IMR-90 (cell line): ENCODE measurements around the gene GPC5. TPM values are rescaled to one million over a fixed set of nuclear protein-coding genes. Genes with fewer than 3 reads are reported as not detected.
A peak's percentile ranks its signal among the peaks of the same experiment; 100 is the strongest.

Source experiments
- ATAC-seq: fragments of 200-7000 bp; cut with Tn5 transposase; 2 replicates; pipeline ENCODE4 v1.9.1; 2020; ENCODE audit warnings: low read depth, mild to moderate bottlenecking, moderate library complexity
- BruUV-seq: library from RNA; stranded (reverse); fragments of 400-500 nt; replicated peaks from 2 replicates; lab custom pipeline; 2021; lab: Mats Ljungman, UMichigan
- CTCF ChIA-PET: fragments of 300-600 bp; formaldehyde crosslinking; extraction: SDS; loops from one replicate; lab custom pipeline; 2021; ENCODE audit warnings: antibody characterized with exemption; lab: Yijun Ruan, JAX
- POLR2A ChIA-PET: fragments of 300-600 bp; sonication (Branson Sonifier 250); formaldehyde crosslinking; loops from one replicate; lab custom pipeline; 2022; ENCODE audit warnings: antibody characterized with exemption; ENCODE audit not compliant: unreplicated experiment; lab: Charles Lee
- DNase-seq: peaks from one replicate; pipeline ENCODE4 v3.0.0; 2013
- H2AFZ ChIP-seq: replicated peaks from 2 replicates; pipeline ENCODE3; 2013; ENCODE audit warnings: low read length, mild to moderate bottlenecking; ENCODE audit not compliant: poor library complexity
- H2AK5ac ChIP-seq: 2 replicates; pipeline ENCODE4 v1.6.1; 2013; ENCODE audit warnings: low read depth, low read length, inconsistent platforms
- H2AK9ac ChIP-seq: replicated peaks from 2 replicates; pipeline ENCODE3; 2013; ENCODE audit warnings: mild to moderate bottlenecking, low read depth, low read length, moderate library complexity; ENCODE audit not compliant: poor library complexity
- H2BK120ac ChIP-seq: 2 replicates; pipeline ENCODE4 v1.6.1; 2013; ENCODE audit warnings: low read depth, low read length, inconsistent platforms
- H2BK15ac ChIP-seq: 3 replicates; pipeline ENCODE4 v1.6.1; 2013; ENCODE audit warnings: low read depth, low read length, inconsistent platforms
- H2BK20ac ChIP-seq: 2 replicates; pipeline ENCODE4 v1.6.1; 2013; ENCODE audit warnings: low read depth, mild to moderate bottlenecking, inconsistent platforms, low read length, moderate library complexity
- H2BK5ac ChIP-seq: 2 replicates; pipeline ENCODE4 v1.6.1; 2013; ENCODE audit warnings: mild to moderate bottlenecking, low read depth, low read length, inconsistent platforms; ENCODE audit not compliant: poor library complexity, severe bottlenecking
- H3K14ac ChIP-seq: replicated peaks from 2 replicates; pipeline ENCODE4 v1.6.1; 2013; ENCODE audit warnings: low read depth, low read length, inconsistent platforms
- H3K18ac ChIP-seq: 2 replicates; pipeline ENCODE4 v1.6.1; 2013; ENCODE audit warnings: low read depth, low read length, control low read depth
- H3K23ac ChIP-seq: 2 replicates; pipeline ENCODE4 v1.6.1; 2013; ENCODE audit warnings: low read depth, low read length, inconsistent platforms
- H3K27ac ChIP-seq: 2 replicates; pipeline ENCODE4 v1.5.1; 2013; ENCODE audit warnings: mild to moderate bottlenecking, control low read depth, low read length; ENCODE audit not compliant: insufficient read depth
- H3K27me3 ChIP-seq: 2 replicates; pipeline ENCODE4 v1.6.1; 2013; ENCODE audit warnings: low read length; ENCODE audit not compliant: control insufficient read depth, insufficient read depth
- H3K36me3 ChIP-seq: 2 replicates; pipeline ENCODE4 v1.6.1; 2013; ENCODE audit warnings: low read length, mixed read lengths; ENCODE audit not compliant: control insufficient read depth, insufficient read depth
- H3K4ac ChIP-seq: 2 replicates; pipeline ENCODE4 v1.6.1; 2013; ENCODE audit warnings: low read depth, low read length, inconsistent platforms
- H3K4me1 ChIP-seq: 2 replicates; pipeline ENCODE4 v1.6.1; 2013; ENCODE audit warnings: low read length, mixed read lengths; ENCODE audit not compliant: control insufficient read depth, insufficient read depth
- H3K4me2 ChIP-seq: 2 replicates; pipeline ENCODE4 v1.6.1; 2013; ENCODE audit warnings: low read depth, mild to moderate bottlenecking, control low read depth, low read length, moderate library complexity
- H3K4me3 ChIP-seq: 2 replicates; pipeline ENCODE4 v1.5.1; 2013; ENCODE audit warnings: low read depth, mild to moderate bottlenecking, control low read depth, low read length, moderate library complexity; ENCODE audit not compliant: insufficient read depth
- H3K56ac ChIP-seq: 2 replicates; pipeline ENCODE4 v1.6.1; 2013; ENCODE audit warnings: low read length, inconsistent platforms; ENCODE audit not compliant: insufficient read depth; ENCODE audit errors: extremely low read depth
- H3K79me1 ChIP-seq, 2 experiments: 2 replicates each; pipeline ENCODE4 v1.6.1; 2013; ENCODE audit warnings: low read length in 2 of 2, inconsistent platforms in 1 of 2, low read depth in 1 of 2
- H3K9ac ChIP-seq: 2 replicates; pipeline ENCODE4 v1.6.1; 2013; ENCODE audit warnings: low read depth, low read length, control low read depth
- H3K9me1 ChIP-seq: 2 replicates; pipeline ENCODE4 v1.6.1; 2013; ENCODE audit warnings: low read length, inconsistent platforms; ENCODE audit not compliant: insufficient read depth
- H3K9me3 ChIP-seq: 2 replicates; pipeline ENCODE4 v1.6.1; 2013; ENCODE audit warnings: low read length; ENCODE audit not compliant: control insufficient read depth, insufficient read depth
- H4K20me1 ChIP-seq: 2 replicates; pipeline ENCODE4 v1.6.1; 2013; ENCODE audit warnings: low read length, inconsistent platforms; ENCODE audit not compliant: insufficient read depth
- H4K5ac ChIP-seq: 2 replicates; pipeline ENCODE4 v1.6.1; 2013; ENCODE audit warnings: mild to moderate bottlenecking, low read depth, low read length, control low read depth
- H4K8ac ChIP-seq, 2 experiments: 2 replicates each; pipeline ENCODE4 v1.6.1; 2013; ENCODE audit warnings: low read depth in 2 of 2, low read length in 2 of 2, control low read depth in 1 of 2, inconsistent platforms in 1 of 2
- H4K91ac ChIP-seq: 2 replicates; pipeline ENCODE4 v1.6.1; 2013; ENCODE audit warnings: low read depth, low read length, inconsistent platforms; ENCODE audit not compliant: insufficient read depth
- MAFK ChIP-seq: IDR thresholded peaks from 2 replicates; pipeline ENCODE4 v1.6.1; 2012; ENCODE audit warnings: low read depth, low read length, improper control_type of control experiment
- RAD21 ChIP-seq: IDR thresholded peaks from 2 replicates; pipeline ENCODE4 v1.6.1; 2012; ENCODE audit warnings: low read length, improper control_type of control experiment
- SMC3 ChIP-seq: fragments of 150-350 bp; IDR thresholded peaks from 2 replicates; pipeline ENCODE4 v1.6.1; 2016; ENCODE audit warnings: low read depth, mild to moderate bottlenecking, antibody characterized with exemption, low read length, moderate library complexity
- WGBS, 2 experiments: methylation state at CpG; one replicate each; pipeline versions ENCODE4 v1.1.5 to v1.1.7; 2013; ENCODE audit warnings: missing lambda C conversion rate in 2 of 2; ENCODE audit not compliant: insufficient read length in 1 of 2; ENCODE audit errors: extremely low coverage in 2 of 2; 5-methylcytosine and 5-hydroxymethylcytosine counted together
- dilution Hi-C: fragments of 300-500 bp; cut with HindIII; formaldehyde crosslinking; loops from one replicate; pipeline ENCODE4 v1.14.3; 2018; ENCODE audit warnings: low sequenced_read_pairs; ENCODE audit not compliant: unreplicated experiment
- in situ Hi-C: fragments of 300-500 bp; cut with MboI; formaldehyde crosslinking; loops from 3 replicates; pipeline ENCODE4 v1.14.3; 2019; ENCODE audit warnings: low sequenced_read_pairs, inconsistent platforms, mixed read lengths
- intact Hi-C: fragments of 100-400 bp; cut with micrococcal nuclease; formaldehyde crosslinking; loops from 2 replicates; pipeline ENCODE4 v1.10.0; 2022
- polyA plus RNA-seq, 3 experiments: library from polyadenylated mRNA; depleted of rRNA; stranded (reverse); fragments of >200 nt; gene quantifications; 2 replicates each; pipeline ENCODE4 v1.2.3, GENCODE V29; 2012; ENCODE audit warnings: low replicate concordance in 1 of 3
- total RNA-seq: library from RNA; depleted of rRNA; stranded (reverse); fragments of >200 nt; gene quantifications from 2 replicates; pipeline ENCODE4 v1.2.3, GENCODE V29; 2012

Gene GPC5
- total and polyA plus RNA-seq, 2 of the 4 experiments (the other 2 are of a cell fraction) = 0.94 to 1.8 TPM

DNA sequence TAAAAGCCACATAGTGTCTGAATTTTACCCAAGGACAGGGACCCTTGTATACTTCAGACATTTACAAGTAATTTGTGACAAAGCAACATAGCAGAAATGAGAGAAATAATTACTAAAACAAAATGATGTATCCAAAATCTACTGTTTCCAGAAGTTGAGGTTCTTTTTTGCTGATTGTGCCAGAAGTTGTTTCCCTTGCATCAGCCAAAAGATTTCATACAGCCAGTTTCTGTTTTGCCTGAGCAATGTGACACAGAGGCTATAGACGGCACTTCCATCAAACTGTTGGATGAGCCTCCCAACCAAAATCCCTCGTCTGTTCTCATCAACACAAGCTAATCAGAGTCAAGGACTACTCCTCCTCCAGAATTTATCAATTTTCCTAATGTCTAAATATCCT is 915.0 kb downstream of the GPC5 start:
- H3K4me1 ChIP-seq = peaks cover 2% of the 10 kb centered on the region; the same call in 1 of the 2 replicates
- H2BK5ac ChIP-seq = no peak overlapping the region
- H2BK120ac ChIP-seq = no peak overlapping the region
- H3K79me1 ChIP-seq = no peaks in the 10 kb centered on the region
- 67% methylated on average over 1 of the region's 2 CpGs; no CpG with 5 or more reads in 1 of the 2 experiments for WGBS, 2 experiments
- in situ Hi-C loops = no loop called here
- H3K9me3 ChIP-seq = no peaks in the 10 kb centered on the region
- no peak overlapping the region for H3K18ac ChIP-seq
- no peak overlapping the region for H3K9ac ChIP-seq
- no peak overlapping the region for H2BK20ac ChIP-seq
- no peaks in the 10 kb centered on the region for H3K9me1 ChIP-seq
- no peaks in the 10 kb centered on the region for H3K27me3 ChIP-seq
- intact Hi-C loops = no loop called here
- no peak for TF ChIP-seq RAD21
- no peak for TF ChIP-seq SMC3
- peak; percentile 12; the same call in 1 of the 2 replicates for TF ChIP-seq MAFK
- H4K20me1 ChIP-seq = no peaks in the 10 kb centered on the region
- dilution Hi-C loops = no loop called here
- H3K56ac ChIP-seq = no peak overlapping the region
- ATAC-seq (no peak), DNase-seq (no peak)
- CTCF ChIA-PET = no interaction called here
- no peak overlapping the region for H3K4me2 ChIP-seq
- H3K27ac ChIP-seq = no peak overlapping the region
- H2BK15ac ChIP-seq = no peak overlapping the region
- BruUV-seq = no TSS peak
- no peak overlapping the region for H4K91ac ChIP-seq
- no peak overlapping the region for H4K8ac ChIP-seq
- H3K4ac ChIP-seq = no peak overlapping the region
- no peak overlapping the region for H2AK5ac ChIP-seq
- POLR2A ChIA-PET = no interaction called here
- H2AFZ ChIP-seq = no peak overlapping the region
- no peak overlapping the region for H2AK9ac ChIP-seq
- H3K14ac ChIP-seq = no peak overlapping the region
- H3K4me3 ChIP-seq = no peak overlapping the region
- H3K36me3 ChIP-seq = no peaks in the 10 kb centered on the region
- H3K23ac ChIP-seq = no peak overlapping the region
- no peak overlapping the region for H4K5ac ChIP-seq
